Hematopoietic multipotent progenitor cell treated with erythropoietin and hydrocortisone succinate and interleukin-3 and kit ligand, for 8 days (in vitro differentiated cells): ENCODE results near the gene ATP5F1B.

ENCODE experiments used
- DNase-seq: peaks from one replicate; pipeline ENCODE4 v3.0.0-alpha.2; 2015

Gene ATP5F1B

DNA sequence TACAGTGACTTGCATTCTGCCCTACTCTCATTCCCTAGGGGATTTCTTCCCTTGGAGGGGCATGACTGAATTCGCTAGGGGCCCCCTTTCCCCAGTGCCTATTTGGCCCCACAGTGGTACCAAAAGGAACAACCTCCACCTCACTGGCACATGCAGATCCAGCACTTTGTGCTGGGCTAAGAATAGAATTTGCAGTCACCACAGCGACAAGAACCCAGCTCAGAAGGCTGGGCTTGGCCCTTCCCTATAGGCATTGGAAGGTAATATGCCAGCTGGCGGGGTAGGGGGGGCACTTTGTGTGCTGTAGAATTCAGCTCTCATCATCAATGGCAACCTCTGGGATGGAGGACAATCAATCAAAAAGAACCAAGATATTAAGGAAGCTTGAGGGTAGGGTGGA is 29.5 kb downstream of the ATP5F1B start:
- no peak for DNase-seq

DNA sequence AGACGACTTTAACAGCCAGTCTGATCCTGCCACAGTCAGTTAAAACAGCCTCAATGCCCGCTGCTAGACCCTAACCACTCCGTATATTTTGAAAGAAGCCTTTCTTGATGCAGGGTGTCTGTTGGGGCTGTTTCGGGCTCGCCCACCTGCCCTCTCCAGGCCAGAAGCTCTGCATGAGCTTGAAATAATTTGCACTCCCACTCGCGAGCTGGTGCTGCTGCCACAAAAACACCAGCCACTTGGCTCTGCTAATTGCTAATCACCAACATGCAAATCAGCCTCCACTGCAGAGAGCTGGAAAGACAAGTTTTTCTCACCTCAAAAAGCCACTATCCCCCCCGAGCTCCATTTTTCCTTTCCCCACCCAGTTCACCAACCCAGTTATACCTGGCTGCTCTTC is 31.2 kb downstream of the ATP5F1B start:
- DNase-seq: no peak

DNA sequence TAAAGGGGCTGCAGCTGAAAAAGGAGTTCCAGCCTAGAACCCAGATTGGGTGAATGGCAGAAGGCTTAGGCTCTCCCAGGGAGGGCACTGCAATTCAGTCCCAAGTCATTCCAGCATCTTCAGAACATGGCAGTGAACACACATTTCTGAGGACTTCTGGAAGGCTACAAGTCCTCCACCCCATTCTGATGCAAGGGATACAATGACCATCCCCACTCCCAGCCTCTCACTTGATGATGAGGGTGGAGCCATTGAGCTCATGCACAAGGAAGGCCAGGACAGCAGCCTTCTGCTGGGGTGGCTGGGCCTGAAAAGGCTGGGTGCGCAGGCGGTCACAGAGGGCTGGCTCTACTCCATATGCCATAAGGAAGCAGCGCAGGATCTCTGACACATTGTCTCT is 41.4 kb downstream of the ATP5F1B start:
- DNase-seq: no peak

DNA sequence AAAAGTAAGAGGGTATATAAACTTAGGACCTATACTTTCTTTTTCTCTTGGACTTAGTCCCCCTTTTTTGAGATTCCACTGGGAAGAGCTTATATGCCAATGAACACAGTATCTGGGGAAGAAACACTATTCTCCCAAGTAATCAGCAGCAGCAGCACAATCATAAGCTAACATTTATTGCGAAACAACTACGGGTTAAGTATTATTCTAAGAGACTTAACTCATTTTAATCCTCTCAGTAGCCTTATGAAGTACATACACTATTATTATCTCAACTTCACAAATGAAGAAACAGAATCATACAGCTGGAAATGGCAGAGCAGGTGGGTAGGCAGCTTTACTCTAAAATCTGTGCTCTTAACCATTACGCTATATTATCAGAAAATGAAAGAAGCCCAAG is 43.5 kb downstream of the ATP5F1B start:
- DNase-seq: no peak

DNA sequence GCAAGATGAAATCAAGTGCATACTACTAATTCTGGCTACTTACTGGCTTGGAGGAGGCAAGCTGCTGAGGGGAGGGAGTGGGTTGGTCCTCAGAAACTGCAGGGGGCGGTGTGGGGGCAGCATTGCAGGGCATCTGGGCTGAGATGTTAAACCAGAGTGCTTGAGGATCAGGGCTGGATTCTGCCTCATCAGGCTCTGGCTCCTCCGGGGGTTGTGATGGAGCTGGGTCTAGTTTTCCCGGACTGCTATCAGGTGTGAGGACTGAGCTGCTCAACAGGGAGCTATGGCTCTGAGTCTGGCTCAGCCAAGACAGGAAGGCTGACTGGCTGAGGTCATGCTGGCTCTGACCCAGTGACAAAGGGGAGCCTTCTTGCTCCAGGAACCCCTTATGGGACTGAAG is 44.3 kb downstream of the ATP5F1B start:
- no peak for DNase-seq

DNA sequence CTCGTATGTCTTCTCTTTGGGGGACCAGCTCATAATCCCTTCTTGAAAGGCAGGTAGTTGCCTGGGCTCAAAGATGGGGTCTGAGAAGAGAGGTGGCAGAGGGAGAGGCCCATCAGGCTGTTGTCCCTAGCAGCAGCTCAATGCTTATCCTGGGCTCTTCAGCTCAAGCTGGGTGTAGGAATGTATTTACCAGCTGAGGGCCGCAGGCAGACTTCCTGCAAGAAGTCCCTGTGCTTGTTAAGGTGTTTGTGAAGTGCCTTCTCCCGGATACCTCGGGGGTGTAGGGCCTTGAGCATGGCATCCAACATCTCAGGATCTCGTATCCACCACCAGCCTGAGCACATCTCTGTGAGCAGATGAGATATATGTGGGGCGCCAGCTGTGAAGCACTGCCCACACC is 45.0 kb downstream of the ATP5F1B start:
- no peak for DNase-seq

DNA sequence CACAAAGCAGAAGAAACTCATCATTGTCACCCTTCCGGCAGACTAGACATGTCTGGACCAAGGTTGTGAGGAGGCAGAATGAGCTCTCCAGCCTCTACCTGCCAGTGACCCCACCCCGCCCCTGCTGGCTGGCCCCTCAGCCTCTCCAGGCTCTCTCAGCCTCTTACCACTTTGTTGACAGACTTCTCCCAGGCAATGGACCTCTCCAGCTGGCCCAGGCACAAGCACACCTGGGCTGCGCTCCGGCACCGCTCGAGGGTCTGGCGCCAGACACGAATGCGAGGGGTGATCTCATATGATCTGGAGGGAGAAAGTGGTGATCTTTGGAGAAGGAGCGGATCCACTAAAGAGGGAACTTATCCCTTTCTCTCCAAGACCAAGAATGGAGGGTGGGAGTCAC is 46.0 kb downstream of the ATP5F1B start:
- no peak for DNase-seq

DNA sequence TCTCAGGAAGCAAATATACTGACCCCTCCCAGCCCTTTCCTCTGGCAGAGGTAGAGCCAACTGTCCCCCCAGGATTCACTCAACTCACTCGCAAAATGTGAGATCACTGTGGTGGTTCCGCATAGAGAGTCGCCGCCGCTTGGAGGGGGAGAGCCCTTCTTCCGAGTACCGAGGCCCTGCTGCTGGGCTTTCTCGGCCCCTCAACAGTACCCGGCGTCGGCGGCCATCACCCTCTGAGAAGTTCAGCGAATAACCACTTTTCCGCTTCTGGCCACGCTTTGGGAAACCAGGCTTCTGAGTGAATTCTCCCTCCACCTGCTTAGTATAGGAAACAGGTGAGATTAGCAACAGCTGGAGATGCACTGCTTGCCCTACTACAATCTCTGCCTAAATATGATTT is 46.7 kb downstream of the ATP5F1B start:
- DNase-seq: no peak

DNA sequence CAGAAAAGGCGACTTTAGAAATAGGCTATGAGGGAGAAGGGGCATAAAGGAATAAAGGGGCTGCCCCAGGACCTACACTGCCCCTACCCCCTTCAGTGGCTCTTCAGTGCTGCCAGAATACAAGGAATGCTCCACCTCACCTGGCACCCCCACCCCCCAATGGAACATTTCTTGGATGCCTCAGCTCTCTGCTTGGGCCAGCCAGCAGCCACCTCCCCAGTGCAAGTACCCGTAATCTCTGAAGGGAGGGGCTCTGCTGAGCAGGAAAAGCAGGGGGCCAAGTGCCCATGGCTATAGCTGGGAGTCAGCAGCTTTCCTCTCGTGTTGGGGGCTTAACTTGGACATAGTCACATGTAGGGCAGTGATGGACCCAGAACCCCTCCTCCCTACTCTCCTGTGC is 49.0 kb downstream of the ATP5F1B start:
- DNase-seq: no peak

DNA sequence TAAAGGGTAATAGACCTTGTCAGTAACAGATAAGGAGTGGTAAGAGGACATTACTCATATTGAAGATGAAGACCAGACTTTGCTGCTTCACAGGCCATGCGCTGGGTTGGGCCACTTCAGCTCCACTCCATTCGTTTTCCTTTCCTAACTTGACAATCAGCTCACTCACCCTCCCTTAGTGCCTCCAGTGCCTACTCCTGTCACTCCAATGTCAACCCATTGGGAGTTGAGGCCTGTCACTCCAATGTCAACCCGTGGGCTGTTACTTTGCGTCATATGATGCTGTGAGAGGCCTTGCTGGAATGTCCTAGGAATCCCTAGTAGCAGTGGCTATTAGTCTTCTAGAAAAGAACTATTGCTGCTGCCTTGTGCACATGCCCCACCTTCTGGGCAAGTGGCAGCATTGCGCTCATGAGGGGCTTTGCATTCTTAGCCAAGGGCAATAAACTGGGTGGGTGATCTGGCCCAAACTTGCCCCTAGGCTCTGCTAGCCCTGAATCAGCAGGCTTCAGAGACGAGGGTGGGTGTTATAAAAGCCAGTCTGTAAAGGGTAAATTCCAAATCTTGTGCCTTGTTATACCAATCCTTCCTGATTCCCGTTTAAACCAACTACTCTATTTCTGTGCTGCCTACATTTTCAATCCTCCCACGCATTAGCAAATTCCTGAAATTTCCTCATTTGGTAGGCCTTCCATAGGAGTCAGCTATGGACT is 51.7 kb downstream of the ATP5F1B start:
- peak; percentile 64 for DNase-seq

DNA sequence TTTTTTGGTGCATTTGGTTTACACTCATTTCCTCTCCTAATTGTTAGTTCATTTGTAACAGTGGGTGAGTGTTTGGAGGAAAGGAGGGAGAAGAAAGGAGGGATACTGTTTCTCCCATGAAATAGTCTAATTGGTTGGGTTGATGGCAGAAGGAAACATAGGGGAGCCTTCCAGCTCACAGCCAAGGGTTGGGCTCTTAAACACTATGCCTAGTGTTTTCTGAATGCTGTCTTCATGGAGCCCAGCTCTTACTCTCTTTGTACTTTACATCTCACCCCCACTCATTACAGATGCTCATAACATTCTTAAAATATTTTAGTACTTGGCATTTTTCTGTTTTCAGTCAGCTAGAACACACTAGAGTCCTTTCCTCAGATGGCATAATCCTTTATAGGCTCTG is 53.8 kb downstream of the ATP5F1B start:
- DNase-seq: no peak

DNA sequence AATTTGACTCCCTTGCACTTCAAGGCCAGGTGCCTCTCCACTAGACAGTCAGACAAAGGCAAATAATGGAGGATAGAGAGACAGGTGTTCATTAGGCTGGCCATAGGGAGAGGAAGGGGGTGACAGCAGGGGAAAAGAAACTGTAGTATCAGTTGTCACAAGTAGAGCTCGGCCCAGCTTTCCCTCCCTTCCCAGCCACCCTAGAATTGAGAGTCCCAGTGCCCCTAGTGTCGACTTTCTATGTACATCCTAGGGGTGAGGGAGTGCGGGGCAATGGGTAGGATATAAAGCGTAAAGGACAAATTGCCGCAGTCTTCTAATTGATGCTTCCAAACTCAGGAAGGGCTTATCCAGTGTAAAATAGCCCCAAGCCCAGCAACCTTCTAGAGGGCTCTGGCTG is 54.7 kb downstream of the ATP5F1B start:
- no peak for DNase-seq

DNA sequence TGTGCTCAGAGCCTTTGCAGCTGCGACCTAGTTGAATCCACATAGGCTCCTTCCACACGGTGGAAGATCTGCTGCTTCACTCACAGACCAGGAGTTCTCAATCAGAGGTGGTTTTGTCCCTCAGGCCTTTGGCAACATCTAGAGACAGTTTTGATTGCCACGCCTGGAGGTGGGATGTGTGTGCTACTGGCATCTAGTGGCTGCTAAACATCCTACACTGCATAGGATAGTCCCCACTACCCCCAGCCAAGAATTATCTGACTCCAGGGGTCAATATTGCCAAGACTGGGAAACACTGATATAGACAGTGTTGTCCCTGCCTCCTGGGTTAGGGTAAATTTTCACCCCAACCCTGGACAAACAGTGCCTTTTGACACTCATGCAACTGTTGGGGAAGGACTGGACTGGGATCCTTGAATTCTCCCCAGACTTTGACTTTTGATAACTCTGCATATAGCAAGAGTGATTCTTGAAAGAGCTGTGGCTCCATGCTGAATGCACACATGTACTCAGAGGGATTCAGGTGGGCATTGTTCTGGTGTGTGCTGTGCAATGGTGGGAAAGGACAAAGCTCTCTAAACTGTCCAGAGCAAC is 55.5 kb downstream of the ATP5F1B start:
- peak; percentile 49 for DNase-seq

DNA sequence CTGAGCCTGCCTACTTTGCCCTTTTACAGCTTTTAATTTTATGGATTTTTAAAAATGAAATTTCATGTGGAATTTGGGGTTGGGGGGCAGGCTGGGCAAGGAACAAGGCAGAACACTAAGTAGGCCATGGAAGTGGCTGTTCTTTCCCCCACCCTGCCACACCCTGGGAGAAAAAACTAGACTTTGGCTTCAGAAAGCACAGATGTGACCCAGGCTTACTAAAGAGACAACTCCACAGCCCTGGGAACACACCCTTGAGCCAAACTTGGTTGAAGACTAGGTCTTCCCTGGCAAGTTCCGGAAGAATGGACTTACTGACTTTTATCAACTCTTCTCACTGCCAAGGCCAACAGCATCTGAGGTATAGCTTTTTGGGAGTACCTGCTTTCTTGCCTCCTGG is 56.0 kb downstream of the ATP5F1B start:
- no peak for DNase-seq
